Fibroblast of skin of scalp (primary cell): ENCODE results near the gene BMPR1B.
A peak's percentile ranks its signal among the peaks of the same experiment; 100 is the strongest.
"Not testable (repeated sequence)": the region's sequence is repeated elsewhere in the genome, so short reads cannot be mapped to it uniquely, and the experiment has no call there.

Source experiments
- DNase-seq: peaks from one replicate; pipeline ENCODE4 v3.0.0-alpha.2; 2013

Gene BMPR1B

GRCh38 chr4:95155759-95156451, 398.1 kb downstream of the BMPR1B start:
- peak; percentile 71 for DNase-seq

- DNase-seq: no peak
These were observed 398.7 kb downstream of the BMPR1B start for GRCh38 chr4:95156452-95156765.

- DNase-seq: no peak
These were observed 399.8 kb downstream of the BMPR1B start for GRCh38 chr4:95157596-95157995.

- no peak for DNase-seq
These were observed 400.3 kb downstream of the BMPR1B start for GRCh38 chr4:95158045-95158444.

GRCh38 chr4:95158626-95159025, 400.9 kb downstream of the BMPR1B start:
- DNase-seq: no peak

GRCh38 chr4:95159384-95159783, 401.6 kb downstream of the BMPR1B start:
- DNase-seq: no peak

GRCh38 chr4:95161781-95162469, 404.2 kb downstream of the BMPR1B start:
- DNase-seq: no peak

GRCh38 chr4:95162867-95163266, 405.1 kb downstream of the BMPR1B start:
- no peak for DNase-seq

- DNase-seq: peak; percentile 74
These were observed 408.3 kb downstream of the BMPR1B start for GRCh38 chr4:95165926-95166524.

- peak; percentile 10 for DNase-seq
These were observed 410.1 kb downstream of the BMPR1B start for GRCh38 chr4:95167805-95168204.

- no peak for DNase-seq
These were observed 412.4 kb downstream of the BMPR1B start for GRCh38 chr4:95170176-95170575.

- not testable (repeated sequence) for DNase-seq
These were observed 413.6 kb downstream of the BMPR1B start for GRCh38 chr4:95171377-95171776.

GRCh38 chr4:95178938-95179337, 421.2 kb downstream of the BMPR1B start:
- DNase-seq: no peak

GRCh38 chr4:95180531-95181242, 422.9 kb downstream of the BMPR1B start:
- no peak for DNase-seq

- peak; percentile 75 for DNase-seq
These were observed 423.7 kb downstream of the BMPR1B start for GRCh38 chr4:95181243-95181995.

GRCh38 chr4:95181996-95182306, 424.2 kb downstream of the BMPR1B start:
- DNase-seq: no peak

- DNase-seq: no peak
These were observed 426.1 kb downstream of the BMPR1B start for GRCh38 chr4:95183656-95184408.

- DNase-seq: no peak
These were observed 428.9 kb downstream of the BMPR1B start for GRCh38 chr4:95186666-95187065.

- DNase-seq: no peak
These were observed 431.1 kb downstream of the BMPR1B start for GRCh38 chr4:95188701-95189370.

GRCh38 chr4:95190751-95191436, 433.1 kb downstream of the BMPR1B start:
- no peak for DNase-seq

- DNase-seq: no peak
These were observed 433.8 kb downstream of the BMPR1B start for GRCh38 chr4:95191537-95191936.
